Skeletal muscle tissue (tissue), 4 donors: ENCODE measurements around the gene SLC25A41. TPM values are rescaled to one million over a fixed set of nuclear protein-coding genes. Genes with fewer than 3 reads are reported as not detected.

Experiments used
- H3K27ac ChIP-seq: one replicate; pipeline ENCODE4 v1.7.0; 2013; ENCODE audit warnings: mild to moderate bottlenecking, low read depth, low read length, inconsistent platforms
- H3K27me3 ChIP-seq, 3 donors: one replicate each; pipeline ENCODE4 v1.7.0; 2013; ENCODE audit warnings: low read length in 3 of 3; ENCODE audit not compliant: control insufficient read depth in 3 of 3, insufficient read depth in 3 of 3
- H3K36me3 ChIP-seq, 3 donors: one replicate each; pipeline ENCODE4 v1.7.0; 2013; ENCODE audit warnings: low read length in 3 of 3; ENCODE audit not compliant: control insufficient read depth in 3 of 3, insufficient read depth in 3 of 3
- H3K4me1 ChIP-seq, 3 donors: one replicate each; pipeline ENCODE4 v1.7.0; 2013; ENCODE audit warnings: low read length in 3 of 3, mild to moderate bottlenecking in 3 of 3; ENCODE audit not compliant: control insufficient read depth in 3 of 3, insufficient read depth in 3 of 3
- H3K4me3 ChIP-seq, 3 donors: one replicate each; pipeline ENCODE4 v1.7.0; 2013; ENCODE audit warnings: low read length in 3 of 3
- H3K9ac ChIP-seq, 3 donors: one replicate each; pipeline ENCODE4 v1.7.0; 2013; ENCODE audit warnings: low read length in 3 of 3, mild to moderate bottlenecking in 3 of 3, moderate library complexity in 2 of 3, low read depth in 1 of 3
- H3K9me3 ChIP-seq, 3 donors: one replicate each; pipeline ENCODE4 v1.7.0; 2013; ENCODE audit warnings: low read length in 3 of 3; ENCODE audit not compliant: control insufficient read depth in 3 of 3
- total RNA-seq: library from RNA; depleted of rRNA; stranded (reverse); fragments of >200 nt; gene quantifications from one replicate; pipeline ENCODE4 v1.2.3, GENCODE V29; 2014
- donor health status: Osteomylitis.

The SLC25A41 gene
- total RNA-seq, 1 donor from 2014 or later, result 0.52 TPM

- no peaks in the 10 kb centered on the region for H3K9me3 ChIP-seq
- H3K9ac ChIP-seq, result no peak overlapping the region
- H3K36me3 ChIP-seq, result no peaks in the 10 kb centered on the region
- no peak overlapping the region for H3K4me3 ChIP-seq
- peaks cover 28 to 44% (median 39%) of the 10 kb centered on the region in 3 donors for H3K27me3 ChIP-seq
- no peak overlapping the region for H3K27ac ChIP-seq
- H3K4me1 ChIP-seq, result peaks cover 0 to 5% (median 4%) of the 10 kb centered on the region in 3 donors
Observed at GRCh38 chr19:6475321-6476108, 42.0 kb upstream of the SLC25A41 start.

DNA sequence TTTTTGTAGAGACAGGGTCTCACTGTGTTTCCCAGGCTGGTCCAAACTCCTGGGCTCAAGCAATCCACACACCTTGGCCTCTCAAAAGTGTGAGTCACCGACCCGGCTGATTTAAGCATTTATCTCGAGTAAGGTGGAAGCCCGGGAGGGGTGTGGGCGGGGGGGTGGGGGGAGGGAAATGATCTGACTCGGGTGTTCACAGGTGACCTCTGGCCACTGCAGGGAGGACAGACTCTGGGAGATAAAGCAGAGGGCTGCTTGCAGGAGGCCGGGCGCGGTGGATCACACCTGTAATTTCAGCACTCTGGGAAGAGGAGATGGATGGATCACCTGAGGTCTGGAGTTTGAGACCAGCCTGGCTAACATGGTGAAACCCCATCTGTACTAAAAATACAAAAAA lies 40.1 kb upstream of the SLC25A41 start:
- H3K4me1 ChIP-seq, result peaks cover 0 to 5% (median 4%) of the 10 kb centered on the region in 3 donors
- no peak overlapping the region for H3K27ac ChIP-seq
- H3K36me3 ChIP-seq, result no peaks in the 10 kb centered on the region
- no peak overlapping the region for H3K9ac ChIP-seq
- H3K27me3 ChIP-seq, result peaks cover 24 to 31% (median 28%) of the 10 kb centered on the region in 3 donors
- no peak overlapping the region for H3K4me3 ChIP-seq
- no peaks in the 10 kb centered on the region for H3K9me3 ChIP-seq

DNA sequence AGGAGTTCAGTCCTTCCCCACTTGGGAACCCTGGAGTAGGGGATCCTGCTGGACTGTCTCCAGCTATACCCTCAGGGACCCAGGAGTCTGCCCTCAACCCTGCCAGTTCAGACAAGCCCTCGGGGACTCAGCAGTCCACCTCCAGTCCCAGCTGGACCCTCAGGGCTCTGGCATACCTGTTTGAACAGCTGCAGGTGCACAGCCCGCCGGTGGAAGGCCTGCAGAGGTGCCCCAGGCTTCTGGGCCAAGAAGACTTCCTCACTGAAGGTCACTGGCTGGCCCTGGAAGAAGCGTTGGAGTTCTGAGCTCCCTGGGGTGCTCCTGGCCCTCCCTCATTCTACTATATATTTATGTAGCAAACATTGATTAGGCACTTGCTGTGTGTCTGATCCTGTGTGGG lies 39.1 kb upstream of the SLC25A41 start:
- Histone ChIP-seq H3K9me3 (no peaks in the 10 kb centered on the region), H3K36me3 (no peaks in the 10 kb centered on the region), H3K4me3 (no peak overlapping the region), H3K9ac (no peak overlapping the region), H3K27ac (no peak overlapping the region), H3K4me1 (peaks cover 0 to 5% (median 4%) of the 10 kb centered on the region in 3 donors), H3K27me3 (peaks cover 28 to 31% (median 30%) of the 10 kb centered on the region in 3 donors)

- H3K9ac ChIP-seq, result no peak overlapping the region
- H3K27ac ChIP-seq, result no peak overlapping the region
- H3K36me3 ChIP-seq, result no peaks in the 10 kb centered on the region
- peaks cover 16 to 19% (median 19%) of the 10 kb centered on the region in 3 donors for H3K27me3 ChIP-seq
- H3K4me1 ChIP-seq, result peaks cover 0 to 3% (median 2%) of the 10 kb centered on the region in 3 donors
- no peaks in the 10 kb centered on the region for H3K9me3 ChIP-seq
- H3K4me3 ChIP-seq, result no peak overlapping the region
Observed at GRCh38 chr19:6471076-6471475, 37.5 kb upstream of the SLC25A41 start.

DNA sequence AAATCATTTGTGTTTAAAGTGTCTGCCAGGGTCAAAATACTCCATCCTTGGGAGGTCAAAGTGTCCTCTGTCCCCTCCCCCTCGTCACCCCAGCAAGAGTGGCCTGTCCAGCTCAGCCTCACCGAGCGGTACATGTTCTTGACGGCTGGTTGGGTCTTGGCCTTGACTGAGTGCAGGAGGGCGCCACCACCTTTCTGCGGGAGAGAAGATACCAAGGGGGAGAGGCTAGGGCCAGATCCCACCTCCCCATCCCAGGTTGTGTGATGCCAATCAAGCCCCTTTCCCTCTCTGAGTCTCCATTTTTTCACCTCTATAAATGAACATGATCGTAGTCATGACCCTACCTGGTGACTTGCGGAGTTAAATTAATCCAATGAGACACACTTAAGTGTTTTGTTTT lies 36.6 kb upstream of the SLC25A41 start:
- Histone ChIP-seq H3K27ac (no peak overlapping the region), H3K9ac (no peak overlapping the region), H3K4me1 (no peaks in the 10 kb centered on the region), H3K36me3 (no peaks in the 10 kb centered on the region), H3K4me3 (no peak overlapping the region), H3K9me3 (no peaks in the 10 kb centered on the region), H3K27me3 (peaks cover 10 to 15% (median 15%) of the 10 kb centered on the region in 3 donors)

DNA sequence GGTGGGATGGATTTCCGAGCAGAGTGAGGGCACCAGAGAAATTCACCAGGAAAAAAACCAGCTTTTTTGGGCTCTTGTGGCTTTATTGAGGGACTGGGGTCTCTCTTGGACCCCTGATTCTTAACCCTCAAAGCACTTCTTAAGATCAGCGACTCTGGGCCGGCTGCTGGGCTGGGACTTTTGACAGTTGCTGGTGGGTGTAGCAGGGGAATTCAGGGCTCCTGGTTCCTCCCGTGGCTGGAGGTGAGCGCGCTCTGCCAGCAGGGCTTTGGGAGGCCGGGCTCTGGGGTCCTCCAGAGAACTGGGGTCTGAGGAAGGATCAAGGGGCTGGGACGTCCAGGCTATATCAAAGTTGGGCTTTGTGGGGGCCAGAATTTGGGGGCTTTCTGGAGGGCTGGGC lies 33.8 kb upstream of the SLC25A41 start:
- H3K4me3 ChIP-seq, result no peak overlapping the region
- peaks cover 18 to 28% (median 20%) of the 10 kb centered on the region in 3 donors for H3K27me3 ChIP-seq
- no peaks in the 10 kb centered on the region for H3K9me3 ChIP-seq
- no peaks in the 10 kb centered on the region for H3K36me3 ChIP-seq
- no peak overlapping the region for H3K27ac ChIP-seq
- H3K9ac ChIP-seq, result no peak overlapping the region
- peaks cover 0 to 3% (median 0%) of the 10 kb centered on the region in 3 donors for H3K4me1 ChIP-seq

DNA sequence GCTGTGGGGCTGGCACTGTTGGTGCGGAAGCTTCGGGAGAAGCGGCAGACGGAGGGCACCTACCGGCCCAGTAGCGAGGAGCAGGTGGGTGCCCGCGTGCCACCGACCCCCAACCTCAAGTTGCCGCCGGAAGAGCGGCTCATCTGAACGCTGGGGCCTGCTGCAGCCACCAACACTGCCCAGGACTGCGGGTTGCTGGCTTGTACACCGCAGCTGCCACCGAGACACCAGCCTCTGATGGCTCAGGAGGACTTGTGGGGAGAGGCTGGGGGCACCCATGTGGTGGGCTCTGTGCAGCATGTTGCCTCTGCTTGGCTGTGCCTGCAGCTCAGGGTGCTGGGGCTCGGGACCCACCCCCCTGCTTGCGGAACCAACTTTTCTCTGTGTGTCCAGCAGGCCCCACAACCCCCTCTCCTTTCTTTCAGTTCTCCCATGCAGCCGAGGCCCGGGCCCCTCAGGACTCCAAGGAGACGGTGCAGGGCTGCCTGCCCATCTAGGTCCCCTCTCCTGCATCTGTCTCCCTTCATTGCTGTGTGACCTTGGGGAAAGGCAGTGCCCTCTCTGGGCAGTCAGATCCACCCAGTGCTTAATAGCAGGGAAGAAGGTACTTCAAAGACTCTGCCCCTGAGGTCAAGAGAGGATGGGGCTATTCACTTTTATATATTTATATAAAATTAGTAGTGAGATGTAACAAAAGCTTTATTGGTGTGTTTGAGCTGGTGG lies 33.1 kb upstream of the SLC25A41 start:
- H3K27me3 ChIP-seq, result peaks cover 18 to 28% (median 20%) of the 10 kb centered on the region in 3 donors
- no peak overlapping the region for H3K4me3 ChIP-seq
- H3K9me3 ChIP-seq, result no peaks in the 10 kb centered on the region
- no peak overlapping the region for H3K27ac ChIP-seq
- peaks cover 0 to 3% (median 0%) of the 10 kb centered on the region in 3 donors for H3K4me1 ChIP-seq
- no peaks in the 10 kb centered on the region for H3K36me3 ChIP-seq
- no peak overlapping the region for H3K9ac ChIP-seq

DNA sequence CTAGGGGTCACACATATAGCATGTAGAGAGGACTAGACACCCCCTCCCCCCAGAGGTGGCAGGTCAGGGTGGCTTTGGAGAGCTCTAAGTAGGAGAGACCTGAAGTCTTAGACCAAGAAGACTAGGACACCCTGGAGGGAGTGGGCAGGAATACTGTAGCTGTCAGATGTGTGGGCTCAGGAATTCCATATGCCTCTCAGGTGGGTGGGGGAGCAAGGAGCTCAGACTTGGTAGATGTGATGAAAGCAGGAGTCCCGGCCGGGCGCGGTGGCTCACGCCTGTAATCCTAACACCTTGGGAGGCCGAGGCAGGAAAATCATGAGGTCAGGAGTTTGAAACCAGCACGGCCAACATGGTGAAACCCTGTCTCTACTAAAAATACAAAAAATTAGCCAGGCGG lies 32.1 kb upstream of the SLC25A41 start:
- Histone ChIP-seq H3K27me3 (peaks cover 18 to 28% (median 20%) of the 10 kb centered on the region in 3 donors), H3K27ac (no peak overlapping the region), H3K4me3 (no peak overlapping the region), H3K4me1 (peaks cover 0 to 3% (median under 1%) of the 10 kb centered on the region in 3 donors), H3K9ac (no peak overlapping the region), H3K9me3 (no peaks in the 10 kb centered on the region), H3K36me3 (no peaks in the 10 kb centered on the region)

DNA sequence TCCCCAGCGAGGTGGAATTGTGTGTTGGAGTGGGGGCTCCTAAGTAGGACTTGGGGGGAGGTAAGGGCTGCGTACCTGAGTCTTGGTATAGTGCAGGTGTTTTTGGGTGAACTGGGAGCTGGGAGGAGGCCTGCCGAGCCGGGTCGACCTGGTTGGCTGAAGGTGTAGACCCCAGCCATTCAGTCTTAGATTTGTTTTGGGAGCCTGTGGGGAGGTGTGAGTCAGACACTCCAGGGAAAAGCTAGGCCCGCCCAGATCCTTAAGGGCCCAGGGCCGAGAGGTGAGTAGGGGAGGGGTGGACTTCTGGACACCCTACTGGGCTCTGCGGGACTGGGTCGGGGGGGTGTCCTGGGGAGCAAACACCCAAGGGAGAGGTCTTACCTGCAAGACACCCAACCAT lies 31.4 kb upstream of the SLC25A41 start:
- H3K27me3 ChIP-seq, result peaks cover 18 to 28% (median 20%) of the 10 kb centered on the region in 3 donors
- no peaks in the 10 kb centered on the region for H3K9me3 ChIP-seq

More for the DNA sequence above, 31.4 kb upstream of the SLC25A41 start:
- Histone ChIP-seq H3K36me3 (no peaks in the 10 kb centered on the region), H3K4me1 (peaks cover under 1 to 4% (median 3%) of the 10 kb centered on the region in 3 donors), H3K27ac (no peak overlapping the region), H3K4me3 (no peak overlapping the region), H3K9ac (no peak overlapping the region)
